HG03354 (cell line): ENCODE results near the gene EIF3F.

Experiments used
- ATAC-seq: cut with Tn5 transposase; IDR thresholded peaks from one replicate; pipeline ENCODE4 v1.9.1; 2021; ENCODE audit warnings: mild to moderate bottlenecking; ENCODE audit not compliant: unreplicated experiment, poor library complexity, severe bottlenecking

The EIF3F gene

GRCh38 chr11:8035200-8035855 is 48.2 kb downstream of the EIF3F start:
- no peak for ATAC-seq

- no peak for ATAC-seq
Observed at GRCh38 chr11:8036002-8036802, 49.1 kb downstream of the EIF3F start.

GRCh38 chr11:8036986-8037385 is 49.8 kb downstream of the EIF3F start:
- ATAC-seq, result no peak

- no peak for ATAC-seq
Observed at GRCh38 chr11:8038393-8038792, 51.3 kb downstream of the EIF3F start.

GRCh38 chr11:8038811-8039529 is 51.8 kb downstream of the EIF3F start:
- ATAC-seq, result no peak

GRCh38 chr11:8039530-8040260 is 52.6 kb downstream of the EIF3F start:
- no peak for ATAC-seq

- no peak for ATAC-seq
Observed at GRCh38 chr11:8040261-8040920, 53.3 kb downstream of the EIF3F start.

- ATAC-seq, result no peak
Observed at GRCh38 chr11:8040921-8041285, 53.8 kb downstream of the EIF3F start.

GRCh38 chr11:8041576-8041975 is 54.4 kb downstream of the EIF3F start:
- ATAC-seq, result no peak

GRCh38 chr11:8043756-8044155 is 56.6 kb downstream of the EIF3F start:
- no peak for ATAC-seq

- ATAC-seq, result no peak
Observed at GRCh38 chr11:8045839-8046238, 58.7 kb downstream of the EIF3F start.

- no peak for ATAC-seq
Observed at GRCh38 chr11:8047382-8047781, 60.2 kb downstream of the EIF3F start.

GRCh38 chr11:8049084-8049483 is 61.9 kb downstream of the EIF3F start:
- ATAC-seq, result no peak
